Measurements from ENCODE around the gene CACNA1G.

GRCh38 chr17:50557630-50558029 lies 2.9 kb upstream of the CACNA1G start:
- TF ChIP-seq EGR1 (IDR thresholded peaks at IDR 0.05; ENCODE audit: low read depth in 2 of 2) (no peak), JUND (IDR thresholded peaks at IDR 0.05) (no peak), REST (IDR thresholded peaks at IDR 0.05) (no peak), RXRA (IDR thresholded peaks at IDR 0.05) (no peak), CTCF (IDR thresholded peaks at IDR 0.05; ENCODE audit: low read depth, low read length, missing input control) (no peak), TAF1 (conservative IDR thresholded peaks at IDR 0.05) (no peak), MAX (IDR thresholded peaks at IDR 0.05) (no peak)

Measured in liver (tissue), 3 donors.